ENCODE measurements around the gene TRIP13. TPM values are rescaled to one million over a fixed set of nuclear protein-coding genes. Genes with fewer than 3 reads are reported as not detected.
"Not testable (repeated sequence)": the region's sequence is repeated elsewhere in the genome, so short reads cannot be mapped to it uniquely, and the experiment has no call there.

The TRIP13 gene
- polyA plus RNA-seq, 1 experiment = 20.4 TPM

- ChIA-PET POLR2A (no interaction called here), CTCF (interaction anchor here (0.7 to 3.4 kb wide), 3 partner anchors 9 to 20 kb away, joined by 3 to 18 read pairs (median 3); no protein-coding TSS in a partner anchor)
- DNase-seq (ENCODE audit: low read depth) = no peak
- Histone ChIP-seq H3K27me3 (ENCODE audit: control insufficient read depth, insufficient read depth, low read length) (no peaks in the 10 kb centered on the region), H3K36me3 (ENCODE audit: control insufficient read depth, insufficient read depth, low read length) (peaks cover 6% of the 10 kb centered on the region), H3K4me3 (ENCODE audit: low read depth, low read length) (no peak overlapping the region)
- no peak for TF ChIP-seq CTCF (IDR thresholded peaks at IDR 0.05; ENCODE audit: insufficient read depth, low read depth, low read length)
These were observed 21.5 kb downstream of the TRIP13 start for GRCh38 chr5:914174-914573.

GRCh38 chr5:914612-915011, 21.9 kb downstream of the TRIP13 start:
- peaks cover 5% of the 10 kb centered on the region; the same call in 1 of the 2 replicates for H3K36me3 ChIP-seq (ENCODE audit: control insufficient read depth, insufficient read depth, low read length)
- DNase-seq (ENCODE audit: low read depth) = no peak
- H3K4me3 ChIP-seq (ENCODE audit: low read depth, low read length) = no peak overlapping the region
- ChIA-PET CTCF (interaction anchor here (0.7 to 3.4 kb wide), 2 partner anchors 9 to 11 kb away, joined by 3 to 18 read pairs; no protein-coding TSS in a partner anchor), POLR2A (no interaction called here)
- no peaks in the 10 kb centered on the region for H3K27me3 ChIP-seq (ENCODE audit: control insufficient read depth, insufficient read depth, low read length)
- no peak for TF ChIP-seq CTCF (IDR thresholded peaks at IDR 0.05; ENCODE audit: insufficient read depth, low read depth, low read length)

GRCh38 chr5:915346-915745, 22.7 kb downstream of the TRIP13 start:
- H3K4me3 ChIP-seq (ENCODE audit: low read depth, low read length); POLR2A ChIA-PET; H3K36me3 ChIP-seq (ENCODE audit: control insufficient read depth, insufficient read depth, low read length); H3K27me3 ChIP-seq (ENCODE audit: control insufficient read depth, insufficient read depth, low read length); DNase-seq (ENCODE audit: low read depth): not testable (repeated sequence)
- CTCF ChIA-PET = interaction anchor here (0.6 kb wide), 1 partner anchor 235 kb away, joined by 3 read pairs; no protein-coding TSS in a partner anchor

GRCh38 chr5:915946-916345, 23.3 kb downstream of the TRIP13 start:
- no peaks in the 10 kb centered on the region for H3K27me3 ChIP-seq (ENCODE audit: control insufficient read depth, insufficient read depth, low read length)
- ChIA-PET POLR2A (no interaction called here), CTCF (interaction anchor here (0.6 to 1.5 kb wide), 2 partner anchors 235 to 252 kb away, joined by 3 to 6 read pairs; no protein-coding TSS in a partner anchor)
- H3K4me3 ChIP-seq (ENCODE audit: low read depth, low read length) = no peak overlapping the region
- H3K36me3 ChIP-seq (ENCODE audit: control insufficient read depth, insufficient read depth, low read length) = peaks cover 5% of the 10 kb centered on the region; the same call in 1 of the 2 replicates
- DNase-seq (ENCODE audit: low read depth) = no peak
- no peak for TF ChIP-seq CTCF (IDR thresholded peaks at IDR 0.05; ENCODE audit: insufficient read depth, low read depth, low read length)

- H3K36me3 ChIP-seq (ENCODE audit: control insufficient read depth, insufficient read depth, low read length) = peaks cover 5% of the 10 kb centered on the region; the same call in 1 of the 2 replicates
- TF ChIP-seq CTCF (IDR thresholded peaks at IDR 0.05; ENCODE audit: insufficient read depth, low read depth, low read length) = no peak
- DNase-seq (ENCODE audit: low read depth) = no peak
- no peaks in the 10 kb centered on the region for H3K27me3 ChIP-seq (ENCODE audit: control insufficient read depth, insufficient read depth, low read length)
- ChIA-PET POLR2A (no interaction called here), CTCF (interaction anchor here (1.5 kb wide), 1 partner anchor 251 kb away, joined by 6 read pairs; no protein-coding TSS in a partner anchor)
- H3K4me3 ChIP-seq (ENCODE audit: low read depth, low read length) = no peak overlapping the region
These were observed 24.0 kb downstream of the TRIP13 start for GRCh38 chr5:916441-917293.

- H3K27me3 ChIP-seq (ENCODE audit: control insufficient read depth, insufficient read depth, low read length); DNase-seq (ENCODE audit: low read depth); H3K36me3 ChIP-seq (ENCODE audit: control insufficient read depth, insufficient read depth, low read length); POLR2A ChIA-PET; H3K4me3 ChIP-seq (ENCODE audit: low read depth, low read length): not testable (repeated sequence)
- CTCF ChIA-PET = interaction anchor here (0.6 to 3.7 kb wide), 4 partner anchors 222 to 726 kb away, joined by 3 to 23 read pairs (median 9); no protein-coding TSS in a partner anchor
These were observed 26.0 kb downstream of the TRIP13 start for GRCh38 chr5:918717-919116.
